NCI-H1105 treated with DMSO at 0.1 percent for 48 hours (cell line): ENCODE data around the gene LCP2.
"Not testable (repeated sequence)": the region's sequence is repeated elsewhere in the genome, so short reads cannot be mapped to it uniquely, and the experiment has no call there.

Source experiments
- DNase-seq: peaks from one replicate; lab custom pipeline; 2025; lab: John Stamatoyannopoulos, UW

LCP2 gene

DNA sequence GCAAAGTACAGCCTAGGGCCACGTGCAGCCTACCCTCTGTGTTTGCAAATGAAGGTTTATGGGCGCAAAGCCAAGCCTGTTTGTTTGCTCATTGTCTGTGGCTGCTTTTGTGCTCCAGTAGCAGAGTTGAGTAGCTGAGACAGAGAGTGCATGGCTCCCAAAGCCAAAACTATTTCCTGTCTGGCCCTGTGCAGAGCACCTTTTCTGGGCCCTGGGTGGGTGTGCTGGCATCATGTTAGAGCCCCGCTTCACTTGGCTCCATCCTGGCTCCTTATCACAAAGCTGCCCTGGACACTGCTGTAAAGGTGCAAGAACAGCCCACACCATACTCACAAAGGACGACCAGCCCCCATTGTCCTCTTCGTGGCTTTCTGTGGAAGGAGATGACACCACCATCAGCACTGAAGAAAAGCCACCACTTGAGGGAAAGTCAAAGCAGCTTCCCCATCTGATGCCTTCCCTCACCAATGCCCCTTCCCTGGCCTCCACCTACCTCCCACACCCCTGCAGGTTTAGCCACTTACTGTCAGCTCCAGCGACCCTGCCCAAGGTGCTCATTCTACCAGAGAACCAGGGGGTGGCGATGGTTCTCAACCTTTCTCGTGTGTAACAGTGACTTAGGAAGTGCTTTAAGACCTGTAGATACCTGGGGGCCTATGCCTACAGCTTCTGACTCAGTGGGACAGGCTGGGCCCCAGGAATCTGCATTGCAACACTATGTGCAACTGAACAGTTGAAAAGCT is 23.4 kb downstream of the LCP2 start:
- peak; percentile 83 for DNase-seq

- DNase-seq, result no peak
Observed at GRCh38 chr5:170270293-170271069, 27.1 kb downstream of the LCP2 start.

DNA sequence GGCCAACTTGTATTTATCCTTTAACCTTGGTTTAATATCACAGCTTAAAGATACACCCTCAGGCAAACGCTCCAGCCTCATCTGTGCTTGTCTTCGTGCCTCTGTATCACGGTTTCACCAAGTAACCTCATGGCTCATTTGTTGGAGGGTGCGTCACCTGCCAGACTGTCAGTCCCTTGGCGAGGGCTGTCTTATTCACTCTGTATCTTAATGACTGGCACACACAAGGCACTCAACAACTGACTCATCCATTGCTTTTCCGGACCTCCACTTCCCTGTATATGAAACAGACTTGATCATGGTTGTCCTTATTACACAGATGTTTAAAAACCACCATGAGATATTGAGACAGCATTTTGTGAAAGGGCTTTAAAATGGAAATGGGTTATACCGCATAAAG is 28.0 kb downstream of the LCP2 start:
- no peak for DNase-seq

GRCh38 chr5:170268884-170269283 is 28.7 kb downstream of the LCP2 start:
- DNase-seq, result no peak

- no peak for DNase-seq
Observed at GRCh38 chr5:170268153-170268689, 29.4 kb downstream of the LCP2 start.

DNA sequence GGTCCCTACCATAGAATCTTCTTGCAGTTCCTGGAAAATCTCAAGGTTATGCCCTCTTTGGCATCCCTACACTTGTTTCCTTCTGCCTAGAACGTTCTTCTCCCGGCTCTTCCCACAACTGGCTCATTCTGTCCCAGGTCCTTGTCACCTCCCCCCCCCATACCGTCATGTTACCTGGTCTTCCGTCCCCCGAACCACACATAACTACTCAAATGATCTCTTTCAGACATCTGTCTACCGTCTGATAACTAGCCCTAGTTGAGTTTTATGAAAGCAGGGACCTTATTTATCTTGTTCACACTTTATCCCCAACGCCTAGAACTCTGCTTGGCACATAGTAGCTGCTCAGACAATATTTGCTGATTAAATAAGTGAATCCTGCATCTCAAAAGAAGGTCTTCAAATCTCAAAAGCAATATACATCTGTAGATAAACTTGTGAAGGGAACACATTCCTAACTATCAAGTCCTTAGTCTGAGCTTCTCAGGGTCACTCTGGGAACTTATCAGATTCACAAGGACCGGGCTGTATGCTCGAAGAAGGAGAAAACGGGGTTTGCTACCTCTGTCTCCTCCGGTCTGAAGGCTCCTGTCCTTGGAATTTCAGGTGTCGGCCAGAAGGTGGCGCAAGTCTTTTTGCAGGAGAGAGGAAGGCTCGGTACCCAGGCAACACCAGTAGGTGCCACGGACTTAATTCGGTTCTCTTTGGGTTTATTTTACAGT is 30.0 kb downstream of the LCP2 start:
- DNase-seq, result peak; percentile 47

DNA sequence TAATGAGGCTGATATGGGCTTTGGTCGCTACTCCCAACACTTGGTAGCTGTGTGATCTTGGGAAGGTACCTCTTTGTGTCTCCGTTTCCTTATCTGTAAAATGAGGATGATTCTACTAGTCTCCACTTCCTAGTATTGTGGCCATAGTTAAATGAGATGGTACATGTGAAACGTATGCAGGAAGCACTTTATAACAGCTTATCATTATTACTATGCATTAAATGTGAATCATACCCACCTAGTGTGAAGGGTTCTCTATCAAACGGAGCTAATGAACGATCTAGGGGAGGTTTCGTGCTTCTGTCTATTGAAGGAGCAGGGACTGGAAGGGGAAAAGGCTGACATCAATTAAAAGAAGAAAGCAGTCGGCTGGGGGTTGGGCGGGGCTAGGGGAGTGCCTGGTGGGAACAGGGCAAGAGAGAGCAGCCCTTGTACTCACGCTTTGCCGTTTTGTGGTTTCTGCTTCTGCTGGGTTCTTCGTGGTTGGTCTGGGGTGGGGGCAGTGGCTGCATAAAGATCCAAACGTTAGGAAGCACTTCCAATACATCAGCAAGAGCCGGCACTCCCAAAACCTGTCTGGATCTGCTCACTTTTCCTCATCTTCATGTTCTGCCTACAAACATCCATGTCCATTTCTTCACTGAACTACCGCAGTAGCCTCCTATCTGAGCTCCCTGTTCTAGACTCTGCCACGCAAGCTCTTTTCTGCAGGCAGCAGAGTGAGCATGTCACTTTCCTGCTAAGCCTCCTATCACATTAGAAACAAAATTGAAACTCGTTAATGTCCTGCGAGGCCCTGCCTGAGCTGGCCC is 30.8 kb downstream of the LCP2 start:
- no peak for DNase-seq

DNA sequence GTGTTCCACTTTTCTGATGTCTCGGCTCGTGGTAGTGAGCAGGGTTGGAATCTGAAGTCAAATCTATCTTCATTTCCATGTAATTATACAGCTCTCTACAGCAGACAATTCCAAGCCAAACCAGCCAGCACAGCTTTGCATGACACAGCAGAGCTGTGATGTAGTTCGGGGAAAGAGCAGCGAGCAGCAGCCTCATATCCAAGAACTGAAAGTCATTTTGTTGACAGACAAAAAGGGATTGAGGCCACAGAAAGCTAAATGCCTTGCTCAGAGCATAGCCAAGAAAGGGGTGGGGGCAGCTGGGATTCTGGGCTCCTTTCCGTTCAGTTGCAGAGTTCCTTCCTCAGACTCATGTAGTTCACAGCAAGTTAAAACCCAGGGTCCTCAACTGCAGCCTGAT is 32.1 kb downstream of the LCP2 start:
- no peak for DNase-seq

- DNase-seq, result no peak
Observed at GRCh38 chr5:170263906-170264305, 33.7 kb downstream of the LCP2 start.

GRCh38 chr5:170262061-170263045 is 35.2 kb downstream of the LCP2 start:
- no peak for DNase-seq

GRCh38 chr5:170261528-170262043 is 36.0 kb downstream of the LCP2 start:
- no peak for DNase-seq

DNA sequence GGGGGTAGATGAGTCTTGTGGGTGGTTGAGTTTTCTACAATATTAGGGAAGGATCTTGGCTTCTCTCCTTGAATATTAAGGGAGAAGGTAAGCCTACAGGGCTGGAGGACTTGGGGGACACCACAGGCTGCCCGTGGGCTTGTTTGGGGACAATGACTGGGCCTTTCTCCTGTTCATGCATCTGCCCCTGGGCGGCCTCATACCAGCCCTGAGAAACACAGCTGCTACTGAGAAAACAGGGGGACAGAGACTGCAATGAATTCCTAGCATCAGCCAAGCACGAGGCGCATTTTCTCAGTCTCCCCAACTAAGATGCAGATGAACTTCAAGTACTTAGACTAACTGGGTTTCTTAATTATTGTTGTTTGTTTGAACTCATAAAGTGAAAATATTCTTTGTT is 40.2 kb downstream of the LCP2 start:
- DNase-seq, result no peak

DNA sequence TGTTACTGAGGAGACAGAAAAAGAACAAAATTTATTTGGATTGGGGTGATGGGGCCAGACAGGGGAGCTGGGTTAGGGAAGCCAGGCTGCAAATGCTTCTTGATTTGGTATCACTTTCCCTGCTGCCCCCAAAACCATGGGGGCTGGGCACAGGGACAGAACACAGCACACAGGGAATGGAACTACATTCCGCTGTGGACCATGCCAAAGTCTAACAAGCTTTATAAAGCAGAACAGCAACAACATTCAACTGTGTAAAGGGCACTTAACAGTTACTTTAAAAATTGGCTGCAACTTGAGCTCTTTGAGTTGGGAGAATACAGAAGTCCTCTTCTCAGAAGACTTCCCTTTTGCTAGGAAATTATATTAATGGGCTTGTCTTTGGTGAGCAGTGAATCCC is 41.0 kb downstream of the LCP2 start:
- no peak for DNase-seq

DNA sequence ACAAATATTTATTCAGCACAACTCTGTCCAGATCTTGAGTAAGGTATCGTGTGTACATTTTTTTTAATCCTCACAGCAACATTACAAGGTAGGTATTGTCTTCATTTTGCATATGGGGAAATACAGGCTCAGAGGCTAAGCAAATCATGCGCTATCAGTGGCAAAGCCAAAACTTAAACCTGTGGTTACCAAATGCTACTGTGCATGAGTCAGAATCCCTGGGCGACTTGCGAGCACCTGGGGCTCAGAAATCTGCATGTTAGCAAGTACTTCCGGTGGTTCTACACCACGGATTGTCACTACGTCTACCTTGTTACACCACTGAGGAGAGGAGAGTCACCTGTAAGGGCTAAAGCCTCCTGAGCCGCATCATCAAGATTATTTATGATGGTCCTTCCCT is 43.5 kb downstream of the LCP2 start:
- no peak for DNase-seq

DNA sequence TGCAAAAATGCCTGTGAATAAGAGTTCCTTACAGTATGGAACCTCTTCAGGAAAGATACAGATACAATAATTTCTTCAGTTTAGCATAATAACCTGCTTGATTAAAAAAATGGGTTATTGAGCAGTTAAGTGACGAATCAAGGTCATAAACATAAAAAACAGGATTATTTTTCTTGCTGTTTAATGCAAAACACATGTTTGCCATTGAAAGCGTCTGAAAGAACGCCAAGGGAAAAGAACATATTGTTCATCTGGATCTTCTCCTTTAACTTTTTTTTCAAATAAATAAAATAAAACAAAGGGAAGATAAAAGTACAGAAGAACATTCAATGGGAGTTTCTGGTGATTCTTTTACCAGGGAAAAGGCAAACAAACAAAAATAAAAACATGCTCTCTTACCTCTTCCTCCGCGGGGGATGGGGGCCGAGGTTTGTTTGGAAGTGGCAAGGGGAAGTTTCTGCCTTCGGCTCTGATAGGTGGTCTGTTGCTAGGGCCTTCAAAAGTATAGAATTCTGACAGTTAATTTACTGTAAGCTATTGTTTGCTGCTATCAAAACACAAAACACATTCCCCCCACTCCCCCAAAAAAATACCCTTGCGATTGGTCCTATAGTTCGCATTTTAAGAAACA is 44.7 kb downstream of the LCP2 start:
- no peak for DNase-seq

- no peak for DNase-seq
Observed at GRCh38 chr5:170252109-170252508, 45.5 kb downstream of the LCP2 start.

DNA sequence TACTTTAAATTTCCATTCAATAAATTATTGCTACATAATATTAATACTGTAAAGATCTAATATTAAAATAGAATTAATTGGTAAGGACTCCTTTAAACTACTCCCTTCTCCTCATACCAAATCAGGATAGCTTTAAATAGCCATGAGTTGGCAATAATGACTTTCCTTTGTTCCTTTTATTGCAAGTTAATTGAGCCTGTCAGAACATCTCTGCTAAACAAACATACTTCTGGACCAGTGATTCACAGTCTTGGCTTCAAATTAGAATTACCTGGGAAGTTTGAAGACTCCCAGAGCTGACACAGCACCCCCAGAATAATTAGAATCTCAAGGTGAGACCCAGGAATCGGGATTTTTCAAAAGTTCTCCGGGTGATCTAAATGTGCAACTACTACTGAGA is 46.1 kb downstream of the LCP2 start:
- peak; percentile 48 for DNase-seq

DNA sequence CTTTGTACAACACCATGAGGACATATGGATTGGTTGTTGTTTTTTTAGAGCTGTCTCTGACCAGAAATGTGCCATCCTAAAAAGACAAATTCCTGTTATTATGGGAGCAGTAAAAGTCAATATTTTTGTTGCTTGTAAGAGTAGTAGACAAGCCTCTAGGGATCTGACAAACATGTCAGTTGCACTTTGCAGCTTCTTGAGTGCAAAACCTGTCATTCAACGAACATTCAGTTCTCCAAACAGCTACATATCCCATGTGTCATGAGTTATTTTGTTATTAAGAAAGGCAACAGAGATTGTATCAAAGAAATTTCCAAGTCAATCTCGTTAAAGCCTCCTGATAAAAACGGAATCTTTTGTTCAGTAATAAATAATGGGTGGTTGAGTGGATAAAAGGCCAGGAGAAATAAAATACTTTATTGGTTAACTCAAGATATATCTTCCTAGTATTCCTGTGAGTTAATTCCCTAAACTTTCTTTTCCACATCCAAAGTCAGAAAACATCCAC is 46.7 kb downstream of the LCP2 start:
- DNase-seq, result no peak

DNA sequence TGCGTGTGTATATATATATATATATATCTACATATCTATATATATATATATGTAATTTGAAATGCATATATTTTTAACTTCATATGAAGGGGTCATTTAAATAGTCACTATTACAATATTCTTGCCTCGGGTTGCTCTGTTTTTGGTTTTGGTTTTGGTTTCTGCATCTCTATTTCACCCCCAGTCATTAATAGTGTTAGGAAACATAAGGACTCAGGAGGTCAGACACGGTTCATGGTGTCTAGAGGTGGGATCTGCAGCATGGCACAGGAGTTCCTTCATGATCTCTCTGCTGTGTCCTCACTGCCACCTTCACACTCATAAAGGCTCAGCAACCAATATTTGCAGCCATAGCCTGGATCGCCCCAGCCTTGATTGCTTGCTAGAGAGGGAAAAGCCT is 48.2 kb downstream of the LCP2 start:
- no peak for DNase-seq

DNA sequence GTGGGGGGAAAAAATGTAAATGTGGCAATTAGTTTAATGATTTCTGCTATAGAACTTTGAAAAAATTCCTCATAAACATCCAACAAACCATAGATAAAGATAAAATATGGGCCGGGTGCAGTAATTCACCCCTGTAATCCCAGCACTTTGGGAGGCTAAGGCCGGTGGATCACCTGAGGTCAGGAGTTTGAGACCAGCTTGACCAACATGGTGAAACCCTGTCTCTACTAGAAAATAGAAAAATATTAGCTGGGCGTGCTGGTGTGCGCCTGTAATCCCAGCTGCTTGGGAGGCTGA is 48.7 kb downstream of the LCP2 start:
- DNase-seq, result not testable (repeated sequence)
